Left kidney (tissue), 2 donors: ENCODE results near the gene TSPAN14. TPM values are rescaled to one million over a fixed set of nuclear protein-coding genes. Genes with fewer than 3 reads are reported as not detected.

Source experiments
- DNase-seq: peaks from one replicate; pipeline ENCODE4 v3.0.0-alpha.2; 2013
- polyA plus RNA-seq: library from polyadenylated mRNA; unstranded; fragments of 120-200 nt; gene quantifications from one replicate; pipeline ENCODE4 v1.2.1, GENCODE V29; 2013; ENCODE audit not compliant: insufficient read length

The TSPAN14 gene
- polyA plus RNA-seq, 1 donor = 81.2 TPM

DNA sequence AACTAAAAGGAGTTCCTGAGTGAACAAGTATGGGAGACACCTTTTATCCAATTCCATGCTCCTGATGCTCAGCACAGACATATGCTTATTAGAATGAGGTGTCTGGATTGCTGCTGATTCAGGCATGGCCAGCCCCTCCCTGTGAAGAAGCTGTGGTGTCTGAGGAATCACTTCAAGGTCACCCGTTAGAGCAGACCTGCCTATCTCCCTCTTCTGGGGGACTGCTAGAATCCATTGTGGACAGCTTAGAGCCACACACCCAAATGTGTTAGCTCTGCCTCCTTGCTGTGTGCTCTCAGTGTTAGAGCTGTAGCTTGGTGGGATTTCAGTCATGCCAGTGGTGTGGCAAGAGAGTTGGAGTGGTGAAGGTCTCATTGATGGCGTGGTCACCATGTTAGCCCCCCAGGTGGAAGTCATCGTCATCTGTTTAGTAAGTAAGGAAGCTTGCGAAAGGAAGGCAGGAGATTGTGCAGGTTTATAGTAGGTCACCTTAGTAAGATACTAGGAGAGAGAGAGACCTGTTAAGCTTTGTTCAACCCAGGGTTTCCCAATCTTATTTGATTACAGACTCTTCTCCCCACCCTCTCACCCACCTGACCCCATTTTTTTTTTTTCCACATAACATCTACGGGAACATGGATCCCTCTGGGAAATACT is 32.9 kb upstream of the TSPAN14 start:
- DNase-seq = no peak

DNA sequence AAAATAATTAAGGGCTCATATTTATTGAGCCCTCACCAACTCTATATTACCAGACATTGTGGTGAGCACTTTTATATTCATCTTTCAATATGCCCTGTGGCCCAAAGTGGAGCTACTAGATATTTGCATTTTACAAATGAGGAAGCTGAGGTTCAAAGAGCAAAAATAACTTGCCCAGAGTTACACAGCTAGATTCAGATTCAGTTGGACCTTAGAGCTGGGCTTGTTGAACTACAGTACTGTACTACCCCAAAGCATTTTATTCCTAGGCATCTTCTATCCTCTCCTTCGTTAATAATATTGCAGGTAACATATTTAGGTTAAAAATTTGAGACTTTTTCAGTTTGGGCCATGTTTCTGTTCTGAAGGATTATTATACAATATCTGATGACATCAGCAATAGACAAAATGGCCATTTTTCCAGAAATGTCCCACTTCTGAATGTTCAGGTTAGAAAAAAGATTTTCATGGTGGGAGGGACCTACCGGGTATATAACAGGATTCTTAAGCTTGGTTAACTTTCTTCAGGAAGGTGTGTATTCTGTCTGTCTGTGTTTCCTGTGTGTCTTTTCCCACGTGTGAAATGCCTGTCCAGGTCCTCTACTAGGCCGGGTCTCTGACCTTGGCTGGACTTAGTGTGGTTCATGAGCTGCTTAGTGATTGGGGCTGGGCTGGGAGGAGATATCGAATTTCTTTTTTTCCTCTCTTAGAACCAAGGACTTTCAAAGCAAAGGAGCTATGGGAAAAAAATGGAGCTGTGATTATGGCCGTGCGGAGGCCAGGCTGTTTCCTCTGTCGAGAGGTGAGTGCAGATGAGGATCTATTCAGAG is 32.2 kb upstream of the TSPAN14 start:
- DNase-seq = no peak

GRCh38 chr10:80425901-80426300 is 28.2 kb upstream of the TSPAN14 start:
- DNase-seq = no peak

DNA sequence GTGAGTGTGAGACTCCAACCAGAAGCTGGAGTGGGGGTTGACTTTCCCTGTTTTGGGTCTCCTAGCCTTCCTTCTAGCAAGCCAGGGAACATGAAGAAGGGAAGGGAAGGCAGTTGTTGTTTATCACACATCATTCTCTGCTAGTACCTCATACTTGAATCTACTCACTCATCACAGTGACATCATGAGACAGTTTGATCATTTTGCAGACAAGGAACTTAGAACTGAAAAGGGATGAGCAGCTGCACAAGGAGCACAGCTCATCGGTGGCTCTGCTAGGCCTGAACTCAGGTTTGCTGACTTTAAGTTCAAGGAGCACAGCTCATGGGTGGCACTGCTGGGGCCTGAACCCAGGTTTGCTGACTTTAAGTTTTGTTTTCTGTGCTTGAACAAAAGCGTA is 26.6 kb upstream of the TSPAN14 start:
- no peak for DNase-seq

GRCh38 chr10:80429521-80429973 is 24.6 kb upstream of the TSPAN14 start:
- DNase-seq = no peak

DNA sequence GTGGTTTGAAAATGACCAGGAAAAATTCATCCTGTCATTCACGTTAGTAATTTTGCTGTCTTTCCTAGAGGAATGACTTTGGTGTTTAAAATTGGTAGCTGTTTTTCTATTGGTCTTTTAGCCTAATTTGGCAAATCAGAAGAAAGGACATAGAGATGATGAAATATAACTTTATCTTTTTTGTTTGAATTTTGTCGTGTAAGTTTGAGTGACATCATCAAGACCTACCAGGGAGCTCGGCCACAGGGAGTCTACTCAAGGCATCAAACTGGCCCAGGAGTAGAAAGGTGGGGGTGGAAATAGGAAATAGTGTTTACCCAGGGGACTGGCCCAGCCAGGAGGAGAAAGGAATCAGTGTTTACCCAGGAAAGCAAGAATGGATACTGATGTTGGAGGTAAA is 21.0 kb upstream of the TSPAN14 start:
- no peak for DNase-seq

DNA sequence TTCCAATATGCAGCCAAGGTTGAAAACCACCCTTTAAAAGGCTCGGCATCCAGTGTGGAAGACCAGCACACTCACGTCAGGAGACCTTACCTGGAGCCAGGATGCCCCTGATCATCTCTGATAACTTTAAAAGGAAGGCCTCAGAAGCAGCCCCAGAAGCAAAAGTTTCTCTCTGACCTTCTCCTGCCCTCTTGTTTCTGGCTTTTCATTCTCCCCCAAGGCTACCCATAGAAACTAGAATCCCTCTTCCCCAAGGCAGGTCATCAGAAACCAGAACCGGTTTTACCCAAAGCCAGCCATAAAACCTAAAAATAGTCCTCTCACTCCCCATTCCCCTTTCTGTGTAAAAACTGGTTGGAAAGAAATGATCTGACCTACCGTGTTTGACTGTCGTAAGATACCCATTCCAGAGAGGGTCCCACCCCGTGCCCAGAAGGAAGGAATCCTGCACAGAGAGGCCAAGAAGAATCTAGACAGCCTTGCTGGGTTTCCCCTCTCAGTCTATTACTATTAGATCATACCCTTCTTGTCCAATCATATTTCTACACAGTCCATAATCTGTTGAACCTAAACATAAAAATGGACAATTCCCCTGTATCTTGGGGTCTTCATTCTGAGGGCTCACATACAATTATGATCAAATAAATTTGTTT is 17.5 kb upstream of the TSPAN14 start:
- DNase-seq = no peak

GRCh38 chr10:80437227-80437626 is 16.9 kb upstream of the TSPAN14 start:
- DNase-seq = no peak

- DNase-seq = no peak
Observed at GRCh38 chr10:80441831-80442230, 12.3 kb upstream of the TSPAN14 start.

- no peak for DNase-seq
Observed at GRCh38 chr10:80442879-80443278, 11.2 kb upstream of the TSPAN14 start.

DNA sequence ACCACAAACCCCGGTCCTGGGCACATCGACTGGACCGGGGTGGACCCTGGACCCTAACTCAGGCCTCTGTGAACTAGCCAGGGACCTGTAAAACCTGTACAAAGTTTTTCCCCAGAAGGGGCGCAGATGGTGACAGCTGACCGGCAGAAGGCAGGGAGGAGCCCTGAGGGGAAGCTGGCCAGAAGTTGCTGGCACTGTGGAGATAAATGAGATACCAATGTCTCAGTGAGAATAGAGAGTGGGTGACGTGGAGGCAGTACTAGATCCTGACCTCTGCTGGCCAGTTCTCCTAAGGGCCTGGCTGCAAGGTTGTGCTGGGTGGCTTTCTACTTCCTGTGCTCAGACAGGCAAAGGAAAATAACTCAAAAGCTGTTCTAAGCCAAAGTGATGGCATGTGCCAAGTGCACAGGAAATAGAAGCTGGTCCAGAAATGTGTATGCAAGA is 10.6 kb upstream of the TSPAN14 start:
- DNase-seq = no peak

DNA sequence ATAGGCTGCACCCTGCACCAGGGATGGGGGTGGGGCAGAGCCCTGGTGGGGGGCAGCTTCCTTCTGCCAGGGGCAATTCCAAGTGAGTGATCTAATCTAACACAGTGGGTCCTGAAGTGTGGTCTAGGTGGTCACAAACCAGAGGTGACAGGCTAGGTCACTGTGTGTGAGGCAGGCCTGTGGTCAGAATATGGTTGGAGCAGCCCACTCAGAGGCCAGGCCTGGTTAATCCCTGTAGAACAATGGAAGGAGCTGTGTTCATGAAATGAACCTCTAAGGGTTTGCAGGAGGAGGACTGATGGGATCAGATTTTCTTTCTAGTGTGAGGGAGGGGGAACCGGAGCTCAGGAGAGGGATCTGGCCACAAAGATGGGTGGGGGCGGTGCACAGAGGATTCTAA is 10.0 kb upstream of the TSPAN14 start:
- DNase-seq = no peak

GRCh38 chr10:80444646-80445319 is 9.3 kb upstream of the TSPAN14 start:
- DNase-seq = no peak

- DNase-seq = no peak
Observed at GRCh38 chr10:80447436-80448190, 6.5 kb upstream of the TSPAN14 start.

DNA sequence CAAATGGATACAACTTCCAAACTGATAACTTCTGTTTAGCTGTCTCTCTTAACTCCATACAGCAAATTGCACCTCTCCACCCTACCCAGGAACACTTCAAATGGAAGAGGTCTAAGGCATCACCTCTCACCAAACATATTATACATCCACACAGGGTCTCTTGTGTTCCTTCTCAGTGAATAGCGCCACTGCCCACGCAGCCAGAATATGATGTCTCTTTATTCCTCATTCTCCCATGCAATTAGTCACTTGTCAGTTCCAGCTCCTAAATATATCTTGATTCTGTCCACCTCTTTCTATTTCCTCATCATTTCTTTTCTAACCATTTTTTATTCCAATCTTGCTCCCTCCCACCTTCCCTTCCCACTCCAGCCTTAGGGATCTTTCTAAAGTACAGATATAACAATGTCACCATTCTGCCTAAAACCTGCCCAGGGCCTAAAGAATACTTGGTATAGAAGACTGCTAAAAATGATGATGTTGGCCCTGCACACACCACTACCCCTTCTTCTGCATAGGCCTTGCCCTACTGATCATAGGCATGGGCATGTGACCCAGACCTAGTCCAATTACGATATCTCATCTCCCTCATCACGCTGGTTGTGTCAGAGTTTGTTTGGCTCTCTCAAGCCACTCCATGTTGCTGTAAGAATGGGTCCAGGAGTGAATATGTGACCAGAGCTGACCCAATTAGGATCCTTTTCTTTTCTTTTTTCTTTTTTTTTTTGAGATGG is 5.7 kb upstream of the TSPAN14 start:
- no peak for DNase-seq

DNA sequence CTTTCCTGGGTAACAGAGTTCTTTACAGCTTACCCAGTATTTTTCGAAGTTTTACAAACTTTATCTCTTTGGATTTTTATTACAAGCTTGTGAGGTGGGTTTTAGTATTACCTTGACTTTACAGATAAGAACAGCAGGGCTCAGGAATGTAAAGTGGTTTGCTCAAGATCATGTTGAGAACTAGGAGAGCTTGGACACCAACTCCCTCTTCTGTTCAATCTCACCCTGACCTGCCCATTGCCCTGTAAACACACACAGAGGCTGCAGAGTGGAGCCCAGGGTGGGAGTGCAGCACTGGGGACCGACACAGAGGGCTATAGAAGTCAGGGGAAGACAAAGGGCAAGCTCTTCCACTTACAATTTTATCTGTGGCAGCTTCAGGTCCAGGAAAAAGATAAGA is 4.6 kb upstream of the TSPAN14 start:
- DNase-seq = no peak

- no peak for DNase-seq
Observed at GRCh38 chr10:80451132-80451531, 3.0 kb upstream of the TSPAN14 start.

DNA sequence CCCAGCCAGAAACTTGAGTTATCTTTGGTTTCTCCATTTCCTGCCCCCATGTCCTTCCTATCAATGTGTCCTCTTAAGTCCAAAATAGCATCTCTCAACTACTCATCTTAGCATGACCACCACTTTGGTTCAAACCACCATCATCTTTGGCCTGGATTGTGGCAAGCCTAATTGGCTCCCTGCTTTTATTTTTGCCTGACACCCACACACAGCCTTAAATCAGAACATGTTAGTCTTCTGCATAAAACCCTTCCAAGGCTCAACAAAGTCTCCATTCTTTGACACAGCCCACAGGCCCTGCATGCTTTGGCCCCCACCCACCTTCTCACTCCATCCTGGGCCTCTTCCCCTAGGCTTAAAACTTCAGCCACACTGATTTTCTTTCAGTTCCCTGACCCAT is 2.0 kb upstream of the TSPAN14 start:
- DNase-seq = no peak

DNA sequence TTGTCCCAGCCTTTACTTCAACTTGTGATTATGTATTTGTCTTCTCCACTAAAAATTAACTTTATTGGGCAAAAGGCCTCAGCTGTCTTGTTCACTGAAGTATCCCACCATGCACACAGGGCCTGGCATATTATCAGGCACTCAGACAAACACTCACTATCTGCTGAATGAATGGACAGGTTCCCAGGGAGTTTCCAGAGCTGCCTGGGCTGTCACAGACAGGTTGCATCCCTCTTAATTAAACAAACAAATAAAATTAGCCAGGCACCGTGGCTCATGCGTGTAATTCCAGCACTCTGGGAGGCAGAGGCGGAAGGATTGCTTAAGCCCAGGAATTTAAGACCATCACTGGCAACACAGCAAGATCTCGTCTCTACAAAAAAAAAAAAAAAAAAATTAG is 1.5 kb upstream of the TSPAN14 start:
- no peak for DNase-seq

DNA sequence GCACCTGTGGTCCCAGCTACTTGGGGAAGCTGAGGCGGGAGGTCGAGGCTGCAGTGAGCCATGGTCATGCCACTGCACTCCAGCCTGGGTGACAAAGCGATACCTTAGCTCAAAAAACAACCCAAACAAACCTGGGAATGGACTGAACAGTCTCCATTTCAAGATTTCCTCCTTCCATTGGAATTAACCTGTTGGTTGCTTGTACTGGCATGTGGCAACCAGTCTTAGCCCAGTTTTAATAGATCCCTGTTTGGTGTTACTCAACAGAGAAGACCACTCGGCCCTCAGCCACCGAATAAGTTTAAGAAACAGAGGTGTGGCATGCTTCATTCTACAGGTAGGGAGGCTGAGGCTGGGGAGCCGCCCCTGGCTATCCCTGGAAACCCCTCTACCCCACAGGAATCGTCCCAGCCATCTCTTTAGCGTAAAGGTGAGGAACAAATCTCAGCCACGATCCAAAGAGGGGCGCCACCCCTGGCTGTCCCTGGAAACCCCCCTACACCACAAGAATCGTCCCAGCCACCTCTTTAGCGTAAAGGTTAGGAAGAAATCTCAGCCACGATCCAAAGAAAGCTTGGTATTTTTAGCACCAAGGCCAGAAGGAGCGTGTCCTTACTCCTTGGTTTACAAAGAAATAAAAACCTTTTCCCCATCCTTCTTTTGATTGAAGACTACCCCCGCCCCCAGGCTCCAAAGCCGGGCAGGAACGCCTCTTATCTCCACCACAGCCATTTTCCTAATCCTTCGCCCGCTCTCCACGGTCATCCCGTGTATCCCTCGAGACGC is 861 bp upstream of the TSPAN14 start:
- DNase-seq = no peak
